OCI-LY3 (cell line): ENCODE measurements around the gene KIFC1.

ENCODE experiments used
- H2AFZ ChIP-seq: fragments of 200-600, 300-600 bp; shearing (Covaris generic); 2 replicates; pipeline ENCODE4 v1.6.0; 2014; ENCODE audit warnings: antibody characterized with exemption, low read depth, low read length
- H3K27ac ChIP-seq: fragments of 200-600, 300-600 bp; sonication (generic); 2 replicates; pipeline ENCODE4 v1.5.1; 2014; ENCODE audit warnings: mild to moderate bottlenecking, low read length, moderate library complexity, mixed read lengths
- H3K27me3 ChIP-seq: fragments of 200-600, 300-600 bp; sonication (generic); 2 replicates; pipeline ENCODE4 v1.6.1; 2014; ENCODE audit warnings: low read depth, low read length, mixed read lengths
- H3K36me3 ChIP-seq: fragments of 200-600, 300-600 bp; sonication (generic); replicated peaks from 2 replicates; pipeline ENCODE3; 2014; ENCODE audit warnings: low read depth, low read length, mixed read lengths
- H3K4me1 ChIP-seq: fragments of 300-600, 200-600 bp; sonication (generic); 2 replicates; pipeline ENCODE4 v1.6.1; 2014; ENCODE audit warnings: low read length, mixed read lengths
- H3K4me2 ChIP-seq: fragments of 200-600, 300-600 bp; sonication (generic); 2 replicates; pipeline ENCODE4 v1.6.1; 2014; ENCODE audit warnings: low read length, mixed read lengths
- H3K4me3 ChIP-seq: fragments of 300-600, 200-600 bp; sonication (generic); 2 replicates; pipeline ENCODE4 v1.5.1; 2014; ENCODE audit warnings: antibody characterized with exemption, mild to moderate bottlenecking, low read length, moderate library complexity
- H3K79me2 ChIP-seq: fragments of 300-600, 200-600 bp; shearing (Covaris generic); 2 replicates; pipeline ENCODE4 v1.6.1; 2014; ENCODE audit warnings: mild to moderate bottlenecking, low read length, mixed read lengths
- H3K9ac ChIP-seq: fragments of 300-600, 200-600 bp; shearing (Covaris generic); 2 replicates; pipeline ENCODE4 v1.6.0; 2014; ENCODE audit warnings: mild to moderate bottlenecking, low read length, moderate library complexity
- H3K9me3 ChIP-seq: fragments of 200-600, 300-600 bp; shearing (Covaris generic); 2 replicates; pipeline ENCODE4 v1.6.1; 2014; ENCODE audit warnings: low read length, mixed read lengths; ENCODE audit not compliant: insufficient read depth
- H4K20me1 ChIP-seq: fragments of 200-600, 300-600 bp; sonication (generic); 2 replicates; pipeline ENCODE4 v1.6.1; 2016; ENCODE audit warnings: low read length, mixed read lengths; ENCODE audit not compliant: insufficient read depth
- EZH2phosphoT487 ChIP-seq: fragments of 200-600 bp; shearing (Covaris generic); IDR thresholded peaks from 2 replicates; pipeline ENCODE4 v1.6.1; 2018; ENCODE audit warnings: antibody characterized with exemption, mixed run types, low read depth
- TF ChIP-seq, protein P1 (sequence below): fragments of 200-600, 300-600 bp; sonication (generic); IDR thresholded peaks from 2 replicates; pipeline ENCODE4 v1.5.1; 2014; ENCODE audit warnings: antibody characterized with exemption, low read length, low read depth

Gene KIFC1

DNA sequence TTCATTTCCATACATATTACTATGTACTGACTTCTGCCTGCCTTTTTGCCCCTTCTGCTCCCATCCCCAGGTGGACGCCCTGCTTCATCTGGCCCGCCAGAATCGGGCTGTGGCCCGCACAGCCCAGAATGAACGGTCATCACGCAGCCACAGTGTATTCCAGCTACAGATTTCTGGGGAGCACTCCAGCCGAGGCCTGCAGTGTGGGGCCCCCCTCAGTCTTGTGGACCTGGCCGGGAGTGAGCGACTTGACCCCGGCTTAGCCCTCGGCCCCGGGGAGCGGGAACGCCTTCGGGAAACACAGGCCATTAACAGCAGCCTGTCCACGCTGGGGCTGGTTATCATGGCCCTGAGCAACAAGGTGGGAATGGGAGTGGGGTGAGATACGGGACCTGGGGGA, 14.5 kb downstream of the KIFC1 start:
- Histone ChIP-seq H3K4me2 (no peak overlapping the region), H3K9ac (no peak overlapping the region), H3K27ac (no peak overlapping the region), H4K20me1 (no peaks in the 10 kb centered on the region), H2AFZ (no peak overlapping the region), H3K4me1 (peaks cover 8% of the 10 kb centered on the region), H3K36me3 (peaks cover 35% of the 10 kb centered on the region), H3K79me2 (no peaks in the 10 kb centered on the region), H3K4me3 (no peak overlapping the region), H3K27me3 (no peaks in the 10 kb centered on the region), H3K9me3 (no peaks in the 10 kb centered on the region)
- TF ChIP-seq, protein P1, sequence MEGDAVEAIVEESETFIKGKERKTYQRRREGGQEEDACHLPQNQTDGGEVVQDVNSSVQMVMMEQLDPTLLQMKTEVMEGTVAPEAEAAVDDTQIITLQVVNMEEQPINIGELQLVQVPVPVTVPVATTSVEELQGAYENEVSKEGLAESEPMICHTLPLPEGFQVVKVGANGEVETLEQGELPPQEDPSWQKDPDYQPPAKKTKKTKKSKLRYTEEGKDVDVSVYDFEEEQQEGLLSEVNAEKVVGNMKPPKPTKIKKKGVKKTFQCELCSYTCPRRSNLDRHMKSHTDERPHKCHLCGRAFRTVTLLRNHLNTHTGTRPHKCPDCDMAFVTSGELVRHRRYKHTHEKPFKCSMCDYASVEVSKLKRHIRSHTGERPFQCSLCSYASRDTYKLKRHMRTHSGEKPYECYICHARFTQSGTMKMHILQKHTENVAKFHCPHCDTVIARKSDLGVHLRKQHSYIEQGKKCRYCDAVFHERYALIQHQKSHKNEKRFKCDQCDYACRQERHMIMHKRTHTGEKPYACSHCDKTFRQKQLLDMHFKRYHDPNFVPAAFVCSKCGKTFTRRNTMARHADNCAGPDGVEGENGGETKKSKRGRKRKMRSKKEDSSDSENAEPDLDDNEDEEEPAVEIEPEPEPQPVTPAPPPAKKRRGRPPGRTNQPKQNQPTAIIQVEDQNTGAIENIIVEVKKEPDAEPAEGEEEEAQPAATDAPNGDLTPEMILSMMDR, result no peak
- no peak for TF ChIP-seq EZH2phosphoT487

DNA sequence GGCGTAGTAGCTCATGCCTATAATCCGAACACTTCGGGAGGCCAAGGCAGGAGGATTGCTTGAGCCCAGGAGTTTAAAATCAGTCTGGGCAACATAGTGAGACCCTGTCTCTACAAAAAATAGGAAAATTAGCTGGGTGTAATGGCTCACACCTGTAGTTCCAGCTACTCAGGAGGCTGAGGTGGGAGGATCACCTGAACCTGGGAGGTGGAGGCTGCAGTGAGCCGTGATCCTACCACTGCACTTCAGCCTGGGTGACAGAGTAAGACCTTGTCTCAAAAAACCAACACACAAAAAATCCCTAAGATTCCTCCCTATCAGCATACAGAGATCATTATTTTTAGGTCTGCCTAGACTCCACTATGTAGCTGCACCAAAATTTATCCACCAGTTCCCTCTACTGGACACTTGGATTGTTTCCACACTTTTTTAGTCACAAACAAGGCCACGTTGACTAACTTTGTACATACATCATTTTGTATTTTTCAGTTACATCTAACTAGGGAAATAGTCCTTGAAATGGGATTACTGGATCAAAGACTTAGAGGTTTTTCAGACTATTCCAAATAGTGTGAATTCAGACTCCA, 15.6 kb downstream of the KIFC1 start:
- no peak overlapping the region for H3K4me3 ChIP-seq
- no peaks in the 10 kb centered on the region for H3K9me3 ChIP-seq
- H2AFZ ChIP-seq, result no peak overlapping the region
- H3K9ac ChIP-seq, result no peak overlapping the region
- no peaks in the 10 kb centered on the region for H3K27me3 ChIP-seq
- H3K4me2 ChIP-seq, result no peak overlapping the region
- H3K36me3 ChIP-seq, result peaks cover 36% of the 10 kb centered on the region
- peaks cover 12% of the 10 kb centered on the region for H3K4me1 ChIP-seq
- H3K27ac ChIP-seq, result no peak overlapping the region
- TF ChIP-seq, protein P1, result no peak
- TF ChIP-seq EZH2phosphoT487, result no peak
- no peaks in the 10 kb centered on the region for H3K79me2 ChIP-seq
- no peaks in the 10 kb centered on the region for H4K20me1 ChIP-seq

DNA sequence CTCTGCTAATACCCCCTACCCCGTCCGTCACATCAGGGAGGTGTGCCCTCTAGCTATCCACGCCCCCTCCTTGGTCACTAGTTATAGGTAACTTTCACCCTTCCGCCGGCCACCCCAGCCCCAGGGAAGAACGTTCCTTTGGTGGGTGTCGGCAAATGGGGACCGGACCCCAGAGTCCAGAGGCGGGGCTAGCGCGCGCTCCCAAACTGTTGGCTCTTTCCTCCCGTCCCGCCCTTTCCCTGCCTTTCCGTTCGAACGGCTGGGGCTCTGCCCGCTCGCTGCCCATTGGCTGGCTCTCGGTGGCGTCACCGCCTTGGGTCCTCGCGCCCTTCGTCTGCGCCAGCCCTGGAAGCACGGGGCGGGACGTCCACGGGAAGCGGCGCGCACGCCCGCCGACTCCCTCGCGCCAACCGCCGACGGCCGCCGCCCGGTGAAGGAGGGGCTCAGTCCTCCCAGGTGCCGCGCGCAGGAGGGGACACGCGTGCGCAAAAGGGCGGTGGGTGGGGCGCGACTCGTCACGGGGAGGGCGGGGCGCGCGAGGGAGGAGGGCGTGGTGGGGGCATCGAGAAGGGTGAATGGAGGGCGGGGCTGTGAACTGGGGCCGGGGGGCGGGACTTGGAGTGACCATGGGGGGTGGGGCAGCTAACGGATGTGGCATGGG, 18.6 kb downstream of the KIFC1 start:
- Histone ChIP-seq H2AFZ (no peak overlapping the region; the same call in 1 of the 2 replicates), H3K4me3 (peak overlapping the region; percentile 92), H3K4me2 (peak overlapping the region; percentile 74), H4K20me1 (no peaks in the 10 kb centered on the region), H3K9me3 (no peaks in the 10 kb centered on the region), H3K27ac (peak overlapping the region; percentile 78), H3K36me3 (peaks cover 34% of the 10 kb centered on the region), H3K27me3 (no peaks in the 10 kb centered on the region), H3K4me1 (peaks cover 19% of the 10 kb centered on the region), H3K9ac (peak overlapping the region; percentile 84), H3K79me2 (no peaks in the 10 kb centered on the region)
- no peak for TF ChIP-seq EZH2phosphoT487
- TF ChIP-seq, protein P1, result no peak

DNA sequence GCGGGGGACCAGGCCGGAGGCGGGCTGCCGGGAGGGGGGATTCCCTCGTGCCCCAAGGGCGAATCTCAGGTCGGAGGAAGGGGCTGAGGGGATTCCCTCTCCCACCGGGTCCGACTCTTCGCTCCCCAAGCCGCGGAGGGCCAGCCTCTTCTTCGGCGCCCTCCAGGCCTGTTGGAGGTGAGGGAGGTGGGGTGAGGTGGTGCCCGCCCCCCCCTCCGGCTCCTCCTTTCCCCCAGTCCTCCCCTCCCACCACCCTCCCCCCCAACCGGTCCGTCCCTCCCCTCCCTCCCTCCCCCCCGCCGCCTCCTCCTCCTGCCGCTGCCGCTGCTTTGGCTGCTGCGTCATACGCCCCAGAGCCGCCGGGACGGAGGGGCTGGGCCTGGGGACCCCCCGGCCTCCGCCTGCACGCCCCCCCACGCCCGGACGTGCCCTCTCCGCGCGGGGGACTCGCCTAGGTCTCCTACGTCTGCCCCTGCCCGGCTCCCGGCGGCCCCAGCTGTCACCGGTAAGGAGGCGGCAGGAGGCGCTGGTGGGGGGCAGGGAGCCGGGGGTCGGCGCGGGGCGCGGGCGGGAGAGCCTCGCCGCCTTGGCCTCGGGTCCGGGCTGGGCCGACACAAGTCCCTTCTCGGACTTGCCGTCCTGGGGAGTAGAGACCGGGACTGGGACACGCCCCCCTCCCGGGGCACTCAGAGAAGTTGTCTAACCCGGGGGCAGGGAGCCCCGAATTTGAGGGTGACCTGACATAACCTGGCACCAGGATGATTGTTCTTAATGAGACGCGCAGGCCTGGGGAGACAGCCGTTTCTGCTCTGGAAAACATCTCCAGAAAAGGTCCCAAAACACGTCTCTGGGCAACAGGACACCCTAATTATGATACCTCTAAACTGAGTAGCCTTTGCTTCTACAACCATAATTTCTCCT, 19.3 kb downstream of the KIFC1 start, which contains the start of gene PHF1:
TSS of gene PHF1 (plus strand) at position 304 of the 921 bp plus-strand sequence. CDS start 1,250 bp downstream, outside the sequence.
- H3K36me3 ChIP-seq, result peaks cover 32% of the 10 kb centered on the region
- H4K20me1 ChIP-seq, result no peaks in the 10 kb centered on the region
- peaks cover 4% of the 10 kb centered on the region; the same call in 1 of the 2 replicates for H3K79me2 ChIP-seq
- peak within 1 kb of the TSS; percentile 84 for H3K9ac ChIP-seq
- peak within 1 kb of the TSS; percentile 88 for H3K4me2 ChIP-seq
- H3K9me3 ChIP-seq, result no peaks in the 10 kb centered on the region
- no peaks in the 10 kb centered on the region for H3K27me3 ChIP-seq
- H3K27ac ChIP-seq, result peak within 1 kb of the TSS; percentile 78
- H3K4me1 ChIP-seq, result peaks cover 22% of the 10 kb centered on the region
- peak within 1 kb of the TSS; percentile 92 for H3K4me3 ChIP-seq
- H2AFZ ChIP-seq, result no peak within 1 kb of the TSS; the same call in 1 of the 2 replicates
- TF ChIP-seq EZH2phosphoT487, result no peak
- TF ChIP-seq, protein P1, result no peak
